IMR-90 (cell line): ENCODE data around the gene ANGPTL4. TPM values are rescaled to one million over a fixed set of nuclear protein-coding genes. Genes with fewer than 3 reads are reported as not detected.
"Not testable (repeated sequence)": the region's sequence is repeated elsewhere in the genome, so short reads cannot be mapped to it uniquely, and the experiment has no call there.

ENCODE experiments used
- ATAC-seq: fragments of 200-7000 bp; cut with Tn5 transposase; 2 replicates; pipeline ENCODE4 v1.9.1; 2020; ENCODE audit warnings: low read depth, mild to moderate bottlenecking, moderate library complexity
- BruUV-seq: library from RNA; stranded (reverse); fragments of 400-500 nt; replicated peaks from 2 replicates; lab custom pipeline; 2021; lab: Mats Ljungman, UMichigan
- CTCF ChIA-PET: fragments of 300-600 bp; formaldehyde crosslinking; extraction: SDS; loops from one replicate; lab custom pipeline; 2021; ENCODE audit warnings: antibody characterized with exemption; lab: Yijun Ruan, JAX
- POLR2A ChIA-PET: fragments of 300-600 bp; sonication (Branson Sonifier 250); formaldehyde crosslinking; loops from one replicate; lab custom pipeline; 2022; ENCODE audit warnings: antibody characterized with exemption; ENCODE audit not compliant: unreplicated experiment; lab: Charles Lee
- DNase-seq: peaks from one replicate; pipeline ENCODE4 v3.0.0; 2013
- H2AFZ ChIP-seq: replicated peaks from 2 replicates; pipeline ENCODE3; 2013; ENCODE audit warnings: low read length, mild to moderate bottlenecking; ENCODE audit not compliant: poor library complexity
- H2AK5ac ChIP-seq: 2 replicates; pipeline ENCODE4 v1.6.1; 2013; ENCODE audit warnings: low read depth, low read length, inconsistent platforms
- H2AK9ac ChIP-seq: replicated peaks from 2 replicates; pipeline ENCODE3; 2013; ENCODE audit warnings: mild to moderate bottlenecking, low read depth, low read length, moderate library complexity; ENCODE audit not compliant: poor library complexity
- H2BK120ac ChIP-seq: 2 replicates; pipeline ENCODE4 v1.6.1; 2013; ENCODE audit warnings: low read depth, low read length, inconsistent platforms
- H2BK15ac ChIP-seq: 3 replicates; pipeline ENCODE4 v1.6.1; 2013; ENCODE audit warnings: low read depth, low read length, inconsistent platforms
- H2BK20ac ChIP-seq: 2 replicates; pipeline ENCODE4 v1.6.1; 2013; ENCODE audit warnings: low read depth, mild to moderate bottlenecking, inconsistent platforms, low read length, moderate library complexity
- H2BK5ac ChIP-seq: 2 replicates; pipeline ENCODE4 v1.6.1; 2013; ENCODE audit warnings: mild to moderate bottlenecking, low read depth, low read length, inconsistent platforms; ENCODE audit not compliant: poor library complexity, severe bottlenecking
- H3K14ac ChIP-seq: replicated peaks from 2 replicates; pipeline ENCODE4 v1.6.1; 2013; ENCODE audit warnings: low read depth, low read length, inconsistent platforms
- H3K18ac ChIP-seq: 2 replicates; pipeline ENCODE4 v1.6.1; 2013; ENCODE audit warnings: low read depth, low read length, control low read depth
- H3K23ac ChIP-seq: 2 replicates; pipeline ENCODE4 v1.6.1; 2013; ENCODE audit warnings: low read depth, low read length, inconsistent platforms
- H3K27ac ChIP-seq: 2 replicates; pipeline ENCODE4 v1.5.1; 2013; ENCODE audit warnings: mild to moderate bottlenecking, control low read depth, low read length; ENCODE audit not compliant: insufficient read depth
- H3K27me3 ChIP-seq: 2 replicates; pipeline ENCODE4 v1.6.1; 2013; ENCODE audit warnings: low read length; ENCODE audit not compliant: control insufficient read depth, insufficient read depth
- H3K36me3 ChIP-seq: 2 replicates; pipeline ENCODE4 v1.6.1; 2013; ENCODE audit warnings: low read length, mixed read lengths; ENCODE audit not compliant: control insufficient read depth, insufficient read depth
- H3K4ac ChIP-seq: 2 replicates; pipeline ENCODE4 v1.6.1; 2013; ENCODE audit warnings: low read depth, low read length, inconsistent platforms
- H3K4me1 ChIP-seq: 2 replicates; pipeline ENCODE4 v1.6.1; 2013; ENCODE audit warnings: low read length, mixed read lengths; ENCODE audit not compliant: control insufficient read depth, insufficient read depth
- H3K4me2 ChIP-seq: 2 replicates; pipeline ENCODE4 v1.6.1; 2013; ENCODE audit warnings: low read depth, mild to moderate bottlenecking, control low read depth, low read length, moderate library complexity
- H3K4me3 ChIP-seq: 2 replicates; pipeline ENCODE4 v1.5.1; 2013; ENCODE audit warnings: low read depth, mild to moderate bottlenecking, control low read depth, low read length, moderate library complexity; ENCODE audit not compliant: insufficient read depth
- H3K56ac ChIP-seq: 2 replicates; pipeline ENCODE4 v1.6.1; 2013; ENCODE audit warnings: low read length, inconsistent platforms; ENCODE audit not compliant: insufficient read depth; ENCODE audit errors: extremely low read depth
- H3K79me1 ChIP-seq, 2 experiments: 2 replicates each; pipeline ENCODE4 v1.6.1; 2013; ENCODE audit warnings: low read length in 2 of 2, inconsistent platforms in 1 of 2, low read depth in 1 of 2
- H3K9ac ChIP-seq: 2 replicates; pipeline ENCODE4 v1.6.1; 2013; ENCODE audit warnings: low read depth, low read length, control low read depth
- H3K9me1 ChIP-seq: 2 replicates; pipeline ENCODE4 v1.6.1; 2013; ENCODE audit warnings: low read length, inconsistent platforms; ENCODE audit not compliant: insufficient read depth
- H3K9me3 ChIP-seq: 2 replicates; pipeline ENCODE4 v1.6.1; 2013; ENCODE audit warnings: low read length; ENCODE audit not compliant: control insufficient read depth, insufficient read depth
- H4K20me1 ChIP-seq: 2 replicates; pipeline ENCODE4 v1.6.1; 2013; ENCODE audit warnings: low read length, inconsistent platforms; ENCODE audit not compliant: insufficient read depth
- H4K5ac ChIP-seq: 2 replicates; pipeline ENCODE4 v1.6.1; 2013; ENCODE audit warnings: mild to moderate bottlenecking, low read depth, low read length, control low read depth
- H4K8ac ChIP-seq, 2 experiments: 2 replicates each; pipeline ENCODE4 v1.6.1; 2013; ENCODE audit warnings: low read depth in 2 of 2, low read length in 2 of 2, control low read depth in 1 of 2, inconsistent platforms in 1 of 2
- H4K91ac ChIP-seq: 2 replicates; pipeline ENCODE4 v1.6.1; 2013; ENCODE audit warnings: low read depth, low read length, inconsistent platforms; ENCODE audit not compliant: insufficient read depth
- BHLHE40 ChIP-seq: fragments of 150-350 bp; IDR thresholded peaks from 2 replicates; pipeline ENCODE4 v1.6.1; 2016; ENCODE audit warnings: mild to moderate bottlenecking, low read depth, low read length
- CEBPB ChIP-seq: IDR thresholded peaks from 2 replicates; pipeline ENCODE4 v1.6.1; 2012; ENCODE audit warnings: low read depth, low read length, improper control_type of control experiment
- CHD1 ChIP-seq: IDR thresholded peaks from 2 replicates; pipeline ENCODE4 v1.6.1; 2012; ENCODE audit warnings: low read depth, low read length, improper control_type of control experiment
- MAFK ChIP-seq: IDR thresholded peaks from 2 replicates; pipeline ENCODE4 v1.6.1; 2012; ENCODE audit warnings: low read depth, low read length, improper control_type of control experiment
- MXI1 ChIP-seq: IDR thresholded peaks from 2 replicates; pipeline ENCODE4 v1.6.1; 2012; ENCODE audit warnings: low read depth, mild to moderate bottlenecking, low read length, moderate library complexity, borderline replicate concordance
- RAD21 ChIP-seq: IDR thresholded peaks from 2 replicates; pipeline ENCODE4 v1.6.1; 2012; ENCODE audit warnings: low read length, improper control_type of control experiment
- RCOR1 ChIP-seq: IDR thresholded peaks from 2 replicates; pipeline ENCODE4 v1.6.1; 2012; ENCODE audit warnings: mild to moderate bottlenecking, low read length, improper control_type of control experiment; ENCODE audit not compliant: insufficient replicate concordance
- RFX5 ChIP-seq: IDR thresholded peaks from 2 replicates; pipeline ENCODE4 v1.8.0; 2012; ENCODE audit warnings: low read depth, mild to moderate bottlenecking, low read length, moderate library complexity
- WGBS, 2 experiments: methylation state at CpG; one replicate each; pipeline versions ENCODE4 v1.1.5 to v1.1.7; 2013; ENCODE audit warnings: missing lambda C conversion rate in 2 of 2; ENCODE audit not compliant: insufficient read length in 1 of 2; ENCODE audit errors: extremely low coverage in 2 of 2; 5-methylcytosine and 5-hydroxymethylcytosine counted together
- dilution Hi-C: fragments of 300-500 bp; cut with HindIII; formaldehyde crosslinking; loops from one replicate; pipeline ENCODE4 v1.14.3; 2018; ENCODE audit warnings: low sequenced_read_pairs; ENCODE audit not compliant: unreplicated experiment
- in situ Hi-C: fragments of 300-500 bp; cut with MboI; formaldehyde crosslinking; loops from 3 replicates; pipeline ENCODE4 v1.14.3; 2019; ENCODE audit warnings: low sequenced_read_pairs, inconsistent platforms, mixed read lengths
- intact Hi-C: fragments of 100-400 bp; cut with micrococcal nuclease; formaldehyde crosslinking; loops from 2 replicates; pipeline ENCODE4 v1.10.0; 2022
- polyA plus RNA-seq, 3 experiments: library from polyadenylated mRNA; depleted of rRNA; stranded (reverse); fragments of >200 nt; gene quantifications; 2 replicates each; pipeline ENCODE4 v1.2.3, GENCODE V29; 2012; ENCODE audit warnings: low replicate concordance in 1 of 3
- total RNA-seq: library from RNA; depleted of rRNA; stranded (reverse); fragments of >200 nt; gene quantifications from 2 replicates; pipeline ENCODE4 v1.2.3, GENCODE V29; 2012

ANGPTL4 gene
- total and polyA plus RNA-seq, 2 of the 4 experiments (the other 2 are of a cell fraction) = 1.4 to 19.1 TPM

GRCh38 chr19:8343483-8343844 lies 20.5 kb upstream of the ANGPTL4 start:
- DNase-seq (no peak), ATAC-seq (no peak)
- H2AK5ac ChIP-seq = no peak overlapping the region
- no peaks in the 10 kb centered on the region for H3K9me1 ChIP-seq
- no peak overlapping the region for H3K9ac ChIP-seq
- no peak overlapping the region for H3K18ac ChIP-seq
- no peak overlapping the region for H3K27ac ChIP-seq
- no peak overlapping the region for H2BK5ac ChIP-seq
- no peaks in the 10 kb centered on the region for H3K79me1 ChIP-seq
- H2AFZ ChIP-seq = peak overlapping the region; percentile 90
- POLR2A ChIA-PET = no interaction called here
- 22% methylated on average over 5 of the region's 11 CpGs; no CpG with 5 or more reads in 1 of the 2 experiments for WGBS, 2 experiments
- H4K91ac ChIP-seq = no peak overlapping the region
- no peak overlapping the region for H2BK120ac ChIP-seq
- no peak overlapping the region for H4K8ac ChIP-seq
- H4K20me1 ChIP-seq = no peaks in the 10 kb centered on the region
- peak overlapping the region; percentile 83 for H3K4me2 ChIP-seq
- no peak overlapping the region for H3K14ac ChIP-seq
- no peaks in the 10 kb centered on the region for H3K36me3 ChIP-seq
- H2AK9ac ChIP-seq = no peak overlapping the region
- intact Hi-C loops = no loop called here
- no peak overlapping the region for H3K4ac ChIP-seq
- no peak overlapping the region for H3K23ac ChIP-seq
- H3K9me3 ChIP-seq = no peaks in the 10 kb centered on the region
- no peak overlapping the region for H2BK20ac ChIP-seq
- no TSS peak for BruUV-seq
- CTCF ChIA-PET = interaction anchor here (0.7 kb wide), 1 partner anchor 11 kb away, joined by 3 read pairs; no protein-coding TSS in a partner anchor
- H3K4me3 ChIP-seq = peak overlapping the region; percentile 28; the same call in 1 of the 2 replicates
- no peak overlapping the region for H2BK15ac ChIP-seq
- dilution Hi-C loops = no loop called here
- in situ Hi-C loops = loop anchor here (5.0 kb wide), 1 partner anchor 229 kb away; no protein-coding TSS in a partner anchor
- peaks cover 12% of the 10 kb centered on the region; the same call in 1 of the 2 replicates for H3K27me3 ChIP-seq
- peaks cover 4% of the 10 kb centered on the region; the same call in 1 of the 2 replicates for H3K4me1 ChIP-seq
- no peak overlapping the region for H3K56ac ChIP-seq
- no peak overlapping the region for H4K5ac ChIP-seq
- TF ChIP-seq RAD21 = no peak
- TF ChIP-seq CEBPB = no peak
- TF ChIP-seq RFX5 = no peak
- TF ChIP-seq CHD1 = no peak
- TF ChIP-seq MAFK = no peak
- TF ChIP-seq BHLHE40 = no peak
- no peak for TF ChIP-seq MXI1
- TF ChIP-seq RCOR1 = no peak

- H4K5ac ChIP-seq, BruUV-seq, H4K20me1 ChIP-seq, H3K9me1 ChIP-seq, dilution Hi-C loops, H2AFZ ChIP-seq, H3K14ac ChIP-seq, H3K4me2 ChIP-seq, H2BK20ac ChIP-seq, H3K4me1 ChIP-seq, H2AK5ac ChIP-seq, H3K4me3 ChIP-seq, DNase-seq, H2AK9ac ChIP-seq, ATAC-seq, H4K8ac ChIP-seq, H3K4ac ChIP-seq, H3K9ac ChIP-seq, H2BK5ac ChIP-seq, H3K36me3 ChIP-seq, H3K27me3 ChIP-seq, H3K79me1 ChIP-seq, H3K56ac ChIP-seq, H2BK120ac ChIP-seq, H4K91ac ChIP-seq, H2BK15ac ChIP-seq, intact Hi-C loops, H3K23ac ChIP-seq, H3K18ac ChIP-seq, POLR2A ChIA-PET, H3K27ac ChIP-seq, H3K9me3 ChIP-seq: not testable (repeated sequence)
- WGBS, 2 experiments = 92% methylated on average over 2 of the region's 8 CpGs; no CpG with 5 or more reads in 1 of the 2 experiments
- CTCF ChIA-PET = interaction anchor here (0.6 kb wide), 1 partner anchor 82 kb away, joined by 3 read pairs; no protein-coding TSS in a partner anchor
- in situ Hi-C loops = loop anchor here (5.0 kb wide), 1 partner anchor 158 kb away; no protein-coding TSS in a partner anchor
These were observed 14.2 kb upstream of the ANGPTL4 start for GRCh38 chr19:8349629-8350372.
